Fibroblast of gingiva (primary cell): Measurements from ENCODE around the gene MRPL36.
"Not testable (repeated sequence)": the region's sequence is repeated elsewhere in the genome, so short reads cannot be mapped to it uniquely, and the experiment has no call there.

Experiments
- DNase-seq: peaks from one replicate; pipeline ENCODE4 v3.0.0-alpha.2; 2011; ENCODE audit warnings: low read depth

Gene MRPL36

GRCh38 chr5:1815071-1815786 lies 15.6 kb upstream of the MRPL36 start:
- no peak for DNase-seq

DNA sequence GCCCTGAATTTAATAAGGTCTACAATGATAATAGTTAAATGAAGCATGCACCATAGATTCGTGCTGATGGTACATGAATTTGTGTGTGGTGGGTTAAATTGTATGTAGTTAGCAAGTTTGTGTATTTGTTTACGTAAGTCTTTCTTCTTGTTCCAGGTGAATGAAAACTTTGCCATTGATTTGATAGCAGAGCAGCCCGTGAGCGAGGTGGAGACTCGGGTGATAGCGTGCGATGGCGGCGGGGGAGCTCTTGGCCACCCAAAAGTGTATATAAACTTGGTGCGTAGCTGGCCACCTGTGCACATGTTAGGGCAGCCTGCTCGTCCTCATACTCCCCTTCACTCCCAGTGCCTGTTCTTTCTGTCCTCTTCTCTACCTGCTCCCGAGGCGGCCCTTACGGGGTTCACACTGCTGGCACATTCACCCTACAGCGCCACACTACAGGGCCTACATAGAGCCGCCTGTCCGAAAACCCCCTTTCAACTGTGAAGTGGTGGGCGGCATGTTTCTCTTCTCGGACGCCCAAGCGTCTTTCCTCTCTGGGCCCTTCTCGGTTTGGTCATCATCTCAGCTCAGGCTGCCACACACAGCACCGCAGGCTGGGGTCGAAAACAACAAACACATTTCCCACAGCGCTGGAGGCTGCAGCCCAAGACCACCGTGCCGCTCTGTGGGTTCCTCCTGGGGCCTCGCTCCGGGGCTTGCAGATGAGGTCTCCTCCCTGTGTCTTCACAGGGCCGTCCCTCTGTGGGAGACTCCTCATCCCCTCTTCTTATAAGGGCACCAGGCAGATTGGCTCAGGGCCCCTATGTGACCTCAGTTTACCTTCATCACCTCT lies 14.8 kb upstream of the MRPL36 start:
- DNase-seq: no peak

DNA sequence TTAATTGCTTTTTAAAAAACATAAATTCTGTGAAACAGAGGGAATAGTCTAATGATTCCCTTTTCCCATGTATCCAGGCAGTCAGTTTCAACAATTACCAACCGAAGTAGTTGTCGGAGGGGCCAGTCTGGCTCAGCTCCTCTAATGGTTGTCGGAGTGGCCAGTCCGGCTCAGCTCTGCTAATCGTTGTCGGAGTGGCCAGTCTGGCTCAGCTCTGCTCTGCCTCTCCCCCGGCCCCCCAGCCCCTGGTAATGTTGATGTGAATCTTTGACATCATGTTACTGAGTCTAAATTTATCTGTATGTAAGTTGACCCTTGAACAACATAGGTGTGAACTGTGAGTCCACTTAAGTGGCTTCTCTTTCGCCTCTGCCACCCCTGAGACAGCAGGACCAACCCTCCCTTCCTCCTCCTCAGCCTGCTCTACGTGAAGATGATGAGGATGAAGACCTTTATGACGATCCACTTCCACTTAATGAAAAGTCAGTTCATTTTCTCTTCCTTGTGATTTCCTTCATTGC lies 11.0 kb upstream of the MRPL36 start:
- no peak for DNase-seq

GRCh38 chr5:1809416-1810035 lies 9.9 kb upstream of the MRPL36 start:
- no peak for DNase-seq

- DNase-seq: no peak
Observed at GRCh38 chr5:1808439-1808838, 8.8 kb upstream of the MRPL36 start.

GRCh38 chr5:1807451-1808185 lies 8.0 kb upstream of the MRPL36 start:
- DNase-seq: no peak

DNA sequence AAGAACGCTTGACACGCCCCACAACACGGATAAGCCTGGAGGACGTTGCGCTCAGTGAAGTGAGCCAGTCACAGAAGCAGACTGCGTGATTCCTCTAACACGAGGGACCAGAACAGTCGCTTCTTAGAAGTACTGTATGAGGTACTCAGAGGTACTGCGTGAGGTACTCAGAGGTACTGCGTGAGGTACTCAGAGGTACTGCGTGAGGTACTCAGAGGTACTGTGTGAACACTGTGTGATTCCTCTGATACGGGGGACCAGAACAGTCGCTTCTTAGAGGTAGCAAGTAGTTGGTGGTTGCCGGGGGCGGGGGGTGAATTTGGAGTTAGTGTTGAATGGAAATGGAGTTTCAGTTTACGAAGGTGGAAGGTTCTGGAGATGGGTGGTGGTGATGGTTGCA lies 7.3 kb upstream of the MRPL36 start:
- DNase-seq: no peak

- no peak for DNase-seq
Observed at GRCh38 chr5:1806199-1806598, 6.6 kb upstream of the MRPL36 start.

GRCh38 chr5:1805736-1806135 lies 6.1 kb upstream of the MRPL36 start:
- DNase-seq: no peak

DNA sequence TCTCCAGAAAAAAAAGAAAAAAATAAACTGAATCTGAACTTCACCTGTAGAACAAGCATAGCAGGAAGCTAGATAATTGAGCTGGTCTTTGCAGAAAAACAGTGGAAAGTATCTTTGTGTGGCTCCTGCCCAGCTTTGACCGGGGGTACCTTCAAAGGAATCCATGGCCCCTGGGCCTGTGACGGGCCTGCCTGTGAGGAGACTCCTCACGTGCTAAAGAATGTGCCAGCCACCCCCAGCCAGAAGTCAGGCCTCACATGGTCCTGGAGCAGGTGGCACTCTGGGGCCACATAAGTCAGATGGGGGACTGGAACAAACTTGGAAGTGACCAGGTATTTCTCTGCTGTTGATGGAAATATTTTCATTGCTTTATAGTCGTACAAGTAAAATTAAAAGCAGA lies 5.7 kb upstream of the MRPL36 start:
- no peak for DNase-seq

GRCh38 chr5:1804001-1804690 lies 4.5 kb upstream of the MRPL36 start:
- no peak for DNase-seq

DNA sequence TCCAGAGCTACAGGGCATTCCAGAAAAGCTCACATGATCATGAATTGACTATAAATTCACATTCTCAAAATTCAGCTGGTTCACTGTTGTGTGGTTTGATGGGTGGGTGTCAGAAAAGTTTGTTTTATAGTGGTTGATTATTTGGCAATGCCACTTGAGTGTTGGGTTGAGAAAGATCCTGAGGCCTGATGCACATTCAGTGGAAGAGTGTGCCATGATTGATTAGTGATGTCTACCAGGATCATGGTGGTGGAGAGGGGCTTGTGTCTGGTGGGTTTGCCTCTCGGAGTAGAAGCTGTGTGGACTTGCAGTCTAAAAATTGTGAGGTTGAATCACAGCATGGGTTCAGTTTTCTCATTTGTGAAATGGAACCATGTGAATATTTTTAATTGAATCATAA lies 3.6 kb upstream of the MRPL36 start:
- DNase-seq: no peak

DNA sequence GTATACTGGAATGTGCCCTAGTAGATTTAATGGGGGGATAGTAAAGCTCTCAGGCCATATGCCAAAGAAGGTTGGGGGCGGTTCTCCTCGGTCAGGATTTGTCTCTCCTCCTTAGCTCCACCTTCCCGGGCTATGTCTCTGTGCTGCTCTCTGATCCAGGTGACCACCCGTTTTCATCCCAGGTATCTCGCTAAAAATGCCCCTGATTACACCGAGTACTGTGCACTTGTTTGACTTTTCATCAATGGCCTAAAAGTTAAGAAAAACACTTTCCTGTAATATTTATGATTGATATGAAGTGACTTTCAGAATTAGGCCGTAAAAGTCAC lies 2.3 kb upstream of the MRPL36 start:
- no peak for DNase-seq

DNA sequence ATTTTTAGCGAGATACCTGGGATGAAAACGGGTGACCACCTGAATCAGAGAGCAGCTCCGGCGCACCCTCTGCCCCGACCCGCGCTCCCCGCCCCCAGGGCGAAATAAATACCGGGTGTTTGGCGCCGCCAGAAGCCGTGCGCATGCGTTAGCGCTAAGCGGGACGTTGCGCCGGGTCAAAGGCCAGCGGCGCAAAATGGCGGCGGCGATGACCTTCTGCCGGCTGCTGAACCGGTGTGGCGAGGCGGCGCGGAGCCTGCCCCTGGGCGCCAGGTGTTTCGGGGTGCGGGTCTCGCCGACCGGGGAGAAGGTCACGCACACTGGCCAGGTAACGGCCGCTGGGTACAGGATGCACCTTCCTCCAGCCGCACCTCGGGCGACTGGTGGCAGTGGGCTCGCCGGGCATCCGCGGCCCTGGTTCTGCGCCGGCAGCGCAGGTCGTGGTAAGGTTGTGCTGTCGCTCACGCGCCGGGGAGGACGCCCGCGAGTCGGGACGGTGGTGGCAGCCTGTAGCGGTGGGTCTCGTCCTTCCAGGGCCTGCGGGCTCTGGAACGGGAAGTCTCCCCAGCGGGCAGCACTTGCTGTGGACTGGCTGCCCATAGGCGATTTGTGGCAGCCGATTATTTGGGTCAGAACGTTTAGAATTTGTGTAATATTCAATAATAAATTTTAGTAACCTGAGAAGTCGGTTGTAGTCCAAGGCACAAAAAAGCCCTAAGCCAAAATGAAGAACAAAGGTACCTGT lies 1.8 kb upstream of the MRPL36 start, which contains the start of gene NDUFS6:
TSS of gene NDUFS6 (plus strand) at position 186 of the 745 bp plus-strand sequence. CDS start at position 197, 11 bp downstream.
- DNase-seq: peak; percentile 60

DNA sequence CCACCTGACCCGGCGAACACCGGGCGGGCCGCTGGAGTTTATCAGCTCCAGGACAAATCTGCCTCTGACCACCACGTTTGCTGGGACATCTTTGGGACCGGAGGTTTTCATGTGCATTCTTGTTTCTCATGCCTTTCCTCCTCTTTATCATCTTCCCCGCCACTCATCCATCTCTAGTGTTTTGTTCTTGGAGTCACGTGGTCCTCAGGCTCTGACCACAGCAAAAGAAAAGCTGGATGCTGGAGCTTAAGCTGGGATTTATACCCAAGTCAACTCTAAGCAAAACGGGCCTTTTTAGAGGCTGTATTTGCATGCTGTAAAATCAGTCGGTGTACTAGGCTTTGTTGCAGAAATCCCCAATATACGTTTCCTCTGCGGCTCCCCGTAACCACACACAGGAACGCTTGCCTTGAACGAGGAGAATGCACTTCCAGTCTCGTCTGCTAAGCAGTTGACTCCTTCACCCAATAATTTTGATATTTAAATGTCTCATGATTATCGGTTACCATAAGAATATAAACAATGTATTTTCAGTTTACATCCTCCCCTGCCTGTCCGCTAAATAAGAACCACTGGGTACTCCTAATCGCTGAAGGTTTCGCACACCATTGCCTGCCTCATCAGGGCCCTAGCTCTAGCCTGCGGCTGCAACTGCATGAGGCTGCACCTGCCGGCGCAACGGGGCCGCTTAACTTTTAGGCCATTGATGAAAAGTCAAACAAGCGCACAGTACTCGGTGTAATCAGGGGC lies 1.0 kb upstream of the MRPL36 start:
- peak; percentile 24 for DNase-seq

DNA sequence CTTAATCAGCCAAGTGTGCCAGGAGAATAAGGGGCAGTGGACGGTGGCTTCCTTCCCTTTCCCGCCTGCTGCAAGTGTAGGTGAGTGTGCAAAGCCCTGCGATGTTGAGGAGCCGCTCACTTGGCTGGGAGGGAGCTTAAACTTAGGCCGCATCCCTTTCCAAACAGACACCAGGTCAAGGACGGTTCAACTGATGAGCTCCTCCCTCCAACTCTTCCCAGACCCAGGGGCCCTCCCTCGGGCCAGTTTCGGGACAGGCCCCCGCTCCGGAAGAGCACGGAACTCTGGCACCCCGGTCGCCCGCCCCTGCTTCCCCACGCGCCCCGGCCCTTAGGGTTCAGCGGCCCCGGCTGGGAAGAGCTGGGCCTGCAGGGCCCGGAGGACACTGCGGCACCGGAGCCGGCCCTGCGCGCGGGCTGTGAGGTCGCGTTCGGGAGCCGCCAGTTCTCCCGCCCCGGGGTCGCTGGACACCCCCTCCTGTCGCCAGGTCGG lies 481 bp downstream of the MRPL36 start:
- DNase-seq: peak; percentile 20

DNA sequence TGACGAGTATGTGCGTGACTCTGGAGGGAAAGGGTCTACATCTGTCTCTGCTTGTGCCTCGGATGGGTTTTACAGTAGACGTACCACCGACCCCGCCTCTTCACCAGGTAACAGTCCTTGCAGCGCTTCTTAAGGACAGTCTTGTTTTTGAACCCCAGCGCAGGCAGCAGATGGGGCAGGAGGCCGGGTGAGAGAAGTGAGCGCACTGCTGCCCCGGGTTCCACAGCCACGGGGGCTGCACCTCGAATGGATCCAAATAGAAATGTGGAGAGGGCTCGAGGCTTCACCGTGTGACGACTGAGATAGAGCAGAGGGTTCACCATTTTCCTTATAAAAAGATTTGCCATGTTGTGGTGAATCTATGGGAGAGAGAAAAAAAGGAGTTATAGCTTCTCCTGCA lies 1.0 kb downstream of the MRPL36 start:
- not testable (repeated sequence) for DNase-seq

GRCh38 chr5:1797855-1798254 lies 1.8 kb downstream of the MRPL36 start:
- no peak for DNase-seq

- no peak for DNase-seq
Observed at GRCh38 chr5:1797103-1797800, 2.4 kb downstream of the MRPL36 start.
